ENCODE data around the gene GJB1. TPM values are rescaled to one million over a fixed set of nuclear protein-coding genes. Genes with fewer than 3 reads are reported as not detected.
A peak's percentile ranks its signal among the peaks of the same experiment; 100 is the strongest.

Gene GJB1
- polyA plus RNA-seq, 10 donors: 0.36 to 0.61 TPM; not detected in 8

DNA sequence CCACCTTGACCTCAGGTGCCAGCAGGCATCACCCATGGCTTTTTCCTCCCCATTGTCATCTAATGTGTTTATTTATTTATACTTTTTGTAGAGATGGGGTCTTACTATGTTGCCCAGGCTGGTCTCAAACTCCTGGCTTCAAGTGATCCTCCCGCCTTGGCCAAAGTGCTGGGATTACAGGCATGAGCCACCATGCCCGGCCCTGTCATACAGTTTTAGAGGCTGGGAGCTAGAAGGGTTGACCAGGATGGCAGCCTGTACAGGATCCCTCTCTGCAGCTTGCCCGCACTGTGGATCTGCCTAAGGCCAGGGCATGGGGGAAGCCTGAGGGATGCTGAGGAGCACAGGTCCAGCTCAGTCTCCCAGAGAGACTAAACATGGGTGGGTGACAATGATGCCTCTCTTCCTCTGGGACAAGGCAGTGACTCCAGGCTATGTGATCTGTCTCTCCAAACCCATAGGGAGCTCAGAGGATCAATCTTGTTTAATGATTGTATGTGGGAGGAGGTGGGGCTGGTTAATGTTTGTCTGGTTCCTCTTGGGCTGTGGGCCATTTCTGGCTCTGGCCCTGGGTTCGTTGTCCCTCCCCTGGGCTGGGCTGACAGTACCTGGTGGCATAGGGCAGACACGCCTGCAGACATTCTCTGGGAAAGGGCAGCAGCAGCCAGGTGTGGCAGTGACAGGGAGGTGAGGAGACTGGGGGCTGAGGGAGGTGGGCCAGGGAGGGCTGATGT, 8.3 kb upstream of the GJB1 start:
- no peak for DNase-seq

DNA sequence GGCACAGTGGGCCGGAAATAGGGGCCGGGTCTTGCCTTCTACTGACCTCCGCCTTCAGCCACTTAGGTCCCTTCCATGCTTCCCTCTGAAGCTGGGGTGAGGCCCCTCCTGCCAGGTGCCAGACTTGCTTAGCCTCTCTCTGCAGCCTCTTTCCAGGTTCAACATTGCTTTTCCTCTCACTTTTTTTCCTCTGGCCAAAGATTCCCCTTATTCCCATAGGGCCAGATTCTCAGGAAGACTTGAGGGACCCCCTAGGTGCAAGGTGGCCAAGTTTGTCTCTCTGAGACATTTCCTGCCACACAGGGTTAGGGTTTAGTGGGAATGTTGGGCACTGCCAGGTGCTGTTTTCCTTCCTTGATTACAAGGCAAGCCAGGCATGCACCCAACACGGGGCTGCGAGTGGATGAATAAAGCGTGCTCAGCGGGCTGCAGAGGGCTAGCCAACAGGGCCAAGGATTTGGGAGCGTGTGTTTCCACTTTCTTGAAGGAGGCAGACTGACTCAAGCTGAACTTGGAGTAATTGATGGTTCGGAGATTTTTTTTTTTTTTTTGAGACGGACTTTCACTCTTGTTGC, 7.6 kb upstream of the GJB1 start:
- DNase-seq: no peak

- peak in 1 of 3 donors; percentile 9 for DNase-seq
Observed at GRCh38 chrX:71216485-71216884, 6.5 kb upstream of the GJB1 start.

- no peak for DNase-seq
Observed at GRCh38 chrX:71217298-71217697, 5.7 kb upstream of the GJB1 start.

- DNase-seq: no peak
Observed at GRCh38 chrX:71221145-71221544, 1.9 kb upstream of the GJB1 start.

DNA sequence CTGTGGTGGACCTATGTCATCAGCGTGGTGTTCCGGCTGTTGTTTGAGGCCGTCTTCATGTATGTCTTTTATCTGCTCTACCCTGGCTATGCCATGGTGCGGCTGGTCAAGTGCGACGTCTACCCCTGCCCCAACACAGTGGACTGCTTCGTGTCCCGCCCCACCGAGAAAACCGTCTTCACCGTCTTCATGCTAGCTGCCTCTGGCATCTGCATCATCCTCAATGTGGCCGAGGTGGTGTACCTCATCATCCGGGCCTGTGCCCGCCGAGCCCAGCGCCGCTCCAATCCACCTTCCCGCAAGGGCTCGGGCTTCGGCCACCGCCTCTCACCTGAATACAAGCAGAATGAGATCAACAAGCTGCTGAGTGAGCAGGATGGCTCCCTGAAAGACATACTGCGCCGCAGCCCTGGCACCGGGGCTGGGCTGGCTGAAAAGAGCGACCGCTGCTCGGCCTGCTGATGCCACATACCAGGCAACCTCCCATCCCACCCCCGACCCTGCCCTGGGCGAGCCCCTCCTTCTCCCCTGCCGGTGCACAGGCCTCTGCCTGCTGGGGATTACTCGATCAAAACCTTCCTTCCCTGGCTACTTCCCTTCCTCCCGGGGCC, 1.2 kb downstream of the GJB1 start:
- no peak for DNase-seq

DNA sequence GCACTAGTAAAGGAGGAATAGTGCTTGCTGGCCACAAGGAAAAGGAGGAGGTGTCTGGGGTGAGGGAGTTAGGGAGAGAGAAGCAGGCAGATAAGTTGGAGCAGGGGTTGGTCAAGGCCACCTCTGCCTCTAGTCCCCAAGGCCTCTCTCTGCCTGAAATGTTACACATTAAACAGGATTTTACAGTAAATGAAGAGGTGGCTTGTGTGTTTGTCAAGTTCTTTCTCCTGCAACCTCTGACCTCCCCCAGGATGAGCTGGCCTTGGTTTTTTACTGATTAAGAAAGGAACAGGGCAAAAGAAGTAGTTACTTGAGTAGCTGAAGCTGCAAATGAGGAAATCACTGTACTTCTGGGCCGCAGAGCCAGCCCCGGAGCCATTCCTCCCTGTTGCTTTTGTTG, 2.0 kb downstream of the GJB1 start:
- DNase-seq: no peak

DNA sequence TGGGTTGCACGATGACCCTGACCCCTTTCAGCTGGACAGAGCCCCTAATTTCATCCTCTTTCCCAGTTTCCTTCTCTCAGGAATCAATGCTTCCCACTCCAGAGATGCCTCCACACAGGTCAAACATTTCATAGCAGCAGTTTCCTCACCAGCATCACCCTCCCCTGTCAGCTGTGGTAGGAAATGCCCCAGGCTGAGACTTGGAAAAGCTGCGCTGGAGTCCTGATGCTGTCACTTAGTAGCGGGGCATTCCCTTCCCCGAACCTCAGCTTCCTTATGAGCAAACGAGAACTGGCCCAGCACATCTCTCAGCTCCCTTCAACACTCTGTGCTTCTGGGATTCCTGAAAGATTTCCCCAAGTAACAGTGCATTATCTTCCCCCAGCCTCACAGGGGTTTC, 2.7 kb downstream of the GJB1 start:
- no peak for DNase-seq

DNA sequence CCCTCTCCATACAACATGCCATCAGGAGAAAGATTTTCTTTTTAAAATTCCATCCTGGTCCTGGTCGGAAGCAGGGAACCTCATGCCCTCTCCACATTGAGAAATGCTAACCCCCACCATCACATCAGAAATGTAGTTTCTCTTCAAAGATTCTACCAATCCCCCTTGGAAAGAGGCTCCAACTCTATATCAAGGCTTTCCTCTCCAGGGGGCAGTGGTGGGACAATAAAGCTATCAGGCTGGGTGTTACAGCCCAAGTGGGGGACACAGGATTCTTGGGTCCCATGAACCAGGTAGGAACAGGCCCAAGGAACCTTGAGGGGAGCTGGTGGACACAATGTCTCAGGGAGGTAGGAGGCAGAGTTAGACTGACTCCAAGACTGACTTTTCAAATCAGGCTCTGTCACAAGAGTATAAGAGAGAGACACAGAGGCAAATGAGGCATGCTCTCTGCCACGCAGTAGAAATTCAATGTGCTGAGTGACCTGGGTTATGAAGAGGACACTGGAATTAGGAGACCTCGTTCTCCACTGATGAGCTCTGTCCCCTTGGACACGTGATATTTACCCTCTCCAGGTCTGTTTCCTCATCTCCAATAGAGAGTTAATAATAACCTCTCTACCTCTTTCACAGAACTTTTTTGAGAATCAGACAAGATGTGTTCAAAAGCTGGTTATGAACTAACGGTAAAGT, 4.5 kb downstream of the GJB1 start:
- no peak for DNase-seq

DNA sequence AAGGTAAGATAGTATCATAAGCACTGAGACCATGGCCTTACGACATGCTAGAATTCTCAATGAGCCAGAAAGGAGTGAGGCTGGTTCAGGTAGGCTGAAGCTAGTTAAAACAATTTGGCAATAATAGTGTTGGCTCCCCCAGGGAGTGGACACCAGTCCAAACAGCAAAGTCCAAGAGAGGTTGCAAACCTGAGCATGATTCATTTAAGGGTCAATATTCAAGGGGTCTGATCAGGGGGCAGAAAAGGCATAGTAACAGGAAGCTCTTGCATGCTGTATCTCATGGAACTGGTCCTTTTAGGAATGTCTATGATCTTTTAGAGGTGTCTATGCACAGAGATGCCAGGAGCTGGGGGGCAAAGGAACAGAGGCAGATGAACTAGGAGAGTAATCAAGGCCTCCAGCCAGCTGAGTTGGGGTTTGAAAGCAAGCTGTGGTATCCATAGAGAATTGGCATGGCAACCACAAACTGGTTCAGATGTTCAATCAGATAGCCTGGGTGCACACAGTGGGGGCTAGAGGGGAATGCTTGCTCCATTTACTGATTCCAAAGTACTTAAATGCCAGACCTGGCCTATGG, 5.1 kb downstream of the GJB1 start:
- DNase-seq: no peak

DNA sequence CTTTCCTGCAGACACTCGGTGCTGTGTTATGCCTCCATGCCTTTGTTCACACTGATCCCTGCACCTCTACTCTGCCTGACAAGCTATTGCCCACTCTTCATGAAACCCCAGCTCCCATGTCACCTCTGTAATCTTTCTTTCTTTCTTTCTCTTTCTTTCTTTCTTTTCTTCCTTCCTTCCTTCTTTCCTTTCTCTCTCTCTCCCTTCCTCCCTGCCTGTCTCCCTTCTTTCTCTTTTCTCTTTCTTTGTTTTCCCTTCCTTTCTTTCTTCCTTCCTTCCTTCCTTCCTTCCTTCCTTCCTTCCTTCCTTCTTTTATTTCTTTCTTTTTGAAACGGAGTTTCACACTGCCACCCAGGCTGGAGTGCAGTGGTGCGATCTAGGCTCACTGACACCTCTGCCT, 12.5 kb downstream of the GJB1 start:
- no peak for DNase-seq

- DNase-seq: no peak
Observed at GRCh38 chrX:71236836-71237235, 13.8 kb downstream of the GJB1 start.

GRCh38 chrX:71239781-71240180, 16.8 kb downstream of the GJB1 start:
- no peak for DNase-seq

- no peak for DNase-seq
Observed at GRCh38 chrX:71241301-71241700, 18.3 kb downstream of the GJB1 start.

DNA sequence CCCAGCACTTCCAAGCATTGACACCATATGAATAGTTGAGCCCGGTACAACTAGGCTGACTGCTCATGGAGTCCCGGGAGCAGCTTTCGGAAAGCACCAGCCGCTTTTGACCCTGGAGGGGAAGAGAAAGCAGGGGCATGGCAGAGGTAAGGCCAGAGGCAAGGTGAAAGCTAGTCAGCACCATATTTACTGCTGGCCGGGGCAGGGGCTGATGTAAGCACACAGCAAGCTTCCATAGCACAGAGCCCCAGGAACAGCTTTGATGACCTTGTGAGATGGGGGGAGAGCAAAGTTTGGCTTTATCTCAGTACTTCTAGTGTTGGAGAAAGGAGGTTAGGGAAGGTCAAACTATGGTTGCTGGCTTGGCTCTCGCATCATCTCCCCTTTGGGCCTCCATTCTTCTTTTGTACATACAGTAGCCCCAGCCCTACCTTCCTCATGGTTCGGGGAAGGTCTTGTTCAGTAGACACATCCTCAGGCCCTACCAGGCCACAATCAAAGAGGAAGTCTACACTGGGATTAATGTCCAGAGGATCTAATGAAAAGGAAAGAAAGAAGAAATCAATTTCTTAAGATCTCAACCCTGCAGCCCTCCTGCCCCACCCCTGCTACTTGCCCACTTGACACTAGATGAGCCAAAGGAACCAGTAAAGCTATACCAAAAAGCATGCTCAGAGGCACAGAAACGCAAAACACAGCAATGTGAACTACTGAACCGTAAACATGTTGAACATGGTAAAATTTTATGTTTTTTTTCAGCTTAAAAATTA, 21.5 kb downstream of the GJB1 start:
- DNase-seq: no peak

- DNase-seq: no peak
Observed at GRCh38 chrX:71245159-71245558, 22.1 kb downstream of the GJB1 start.

GRCh38 chrX:71250841-71251240, 27.8 kb downstream of the GJB1 start:
- DNase-seq: no peak

- no peak for DNase-seq
Observed at GRCh38 chrX:71251466-71251973, 28.5 kb downstream of the GJB1 start.

DNA sequence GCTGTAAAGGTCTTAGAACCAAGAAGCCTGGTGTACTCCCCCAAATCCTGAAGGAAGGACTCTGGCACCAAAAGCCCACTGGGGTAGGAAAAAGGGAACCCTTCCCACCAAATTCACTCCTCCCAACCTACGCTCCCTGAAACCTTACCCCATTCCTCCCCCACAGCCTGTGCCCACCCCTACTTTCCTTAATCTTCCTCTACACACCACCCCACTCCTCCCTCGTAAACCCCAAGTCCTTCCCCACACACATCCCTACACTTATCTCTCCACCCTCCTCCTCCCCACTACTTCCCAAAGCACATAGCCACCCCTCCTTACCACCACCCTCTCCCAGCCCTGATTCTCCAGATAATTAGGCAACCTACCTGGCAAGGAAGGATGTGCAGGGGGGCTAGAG, 29.2 kb downstream of the GJB1 start:
- DNase-seq: no peak

DNA sequence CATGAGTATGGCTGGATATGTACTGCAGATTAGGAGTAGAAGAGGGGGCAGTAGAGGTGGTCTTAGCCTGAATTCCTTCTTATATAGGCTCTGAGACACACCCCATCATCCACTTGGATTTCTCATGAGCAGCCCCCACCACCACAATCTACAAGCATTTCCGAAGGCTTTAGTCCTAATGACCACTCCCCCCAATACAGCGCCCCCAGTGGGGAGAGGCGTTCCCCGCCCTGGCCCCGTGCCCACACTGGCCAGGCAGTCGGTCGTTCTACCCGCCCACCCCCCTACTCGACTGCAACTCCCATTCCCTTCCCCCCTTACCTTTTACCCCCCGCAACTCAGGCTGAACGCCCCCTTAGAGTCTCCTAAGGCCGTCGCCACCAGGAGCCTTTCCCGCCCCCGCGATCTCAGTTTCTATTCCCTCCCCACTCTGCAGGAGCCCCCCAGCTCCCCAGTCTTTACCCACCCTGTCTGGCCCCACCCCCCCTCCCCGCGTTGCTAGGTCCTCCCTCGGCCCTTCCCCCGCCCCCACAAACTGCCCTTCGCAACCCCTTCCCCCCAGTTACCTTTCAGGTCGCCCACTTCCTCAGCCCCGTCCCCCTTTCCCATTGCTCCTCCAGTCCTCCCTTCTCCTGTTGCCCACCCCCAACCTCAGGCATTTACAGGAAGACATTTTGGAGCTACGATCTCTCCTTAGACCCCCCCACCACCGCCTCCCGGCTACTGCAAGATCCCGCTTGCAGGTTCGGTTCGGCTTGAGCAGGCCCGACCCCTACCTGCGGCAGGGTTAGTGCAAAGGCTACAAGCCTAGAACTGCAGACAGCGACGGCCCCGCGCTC, 30.4 kb downstream of the GJB1 start:
- peak; percentile 9 to 57 (median 47) for DNase-seq
